GM12878 (cell line): ENCODE data around the gene MYH9. TPM values are rescaled to one million over a fixed set of nuclear protein-coding genes. Genes with fewer than 3 reads are reported as not detected.

ENCODE experiments used
- ATAC-seq: fragments of 200-7000 bp; cut with Tn5 transposase; 3 replicates; pipeline ENCODE4 v1.9.1; 2020; ENCODE audit warnings: mild to moderate bottlenecking, moderate library complexity
- BruUV-seq: library from RNA; stranded (reverse); fragments of 400-500 nt; replicated peaks from 2 replicates; lab custom pipeline; 2021; lab: Mats Ljungman, UMichigan
- CTCF ChIA-PET: fragments of 300-600 bp; sonication (Branson Sonifier 250); formaldehyde crosslinking; extraction: SDS; loops from one replicate; lab custom pipeline; 2021; ENCODE audit warnings: inconsistent platforms; lab: Yijun Ruan, JAX
- POLR2A ChIA-PET: fragments of 350-600 bp; formaldehyde crosslinking; extraction: SDS; loops from one replicate; lab custom pipeline; 2021; ENCODE audit warnings: inconsistent platforms; lab: Charles Lee
- RAD21 ChIA-PET: fragments of 300-600 bp; sonication (Branson Sonifier 250); formaldehyde crosslinking; loops from one replicate; lab custom pipeline; 2023; ENCODE audit warnings: antibody characterized with exemption; ENCODE audit not compliant: unreplicated experiment; lab: Charles Lee
- SMC1A ChIA-PET: fragments of 300-600 bp; sonication (Branson Sonifier 250); formaldehyde crosslinking; loops from one replicate; lab custom pipeline; 2023; ENCODE audit not compliant: unreplicated experiment, uncharacterized antibody; lab: Charles Lee
- DNase-seq: peaks from one replicate; pipeline ENCODE4 v3.0.0-alpha.2; 2011; ENCODE audit warnings: low read depth, low spot score
- FAIRE-seq: peaks from 3 replicates; lab custom pipeline; 2011; peaks lifted over from hg19 to GRCh38; lab: Jason Lieb, UNC
- H2AFZ ChIP-seq: 2 replicates; pipeline ENCODE4 v1.6.0; 2011; ENCODE audit warnings: low read depth, low read length, control low read depth; ENCODE audit not compliant: control insufficient read depth
- H3K27ac ChIP-seq: 2 replicates; pipeline ENCODE4 v1.5.1; 2011; ENCODE audit warnings: control low read depth; ENCODE audit not compliant: control insufficient read depth, insufficient read depth
- H3K27me3 ChIP-seq, 2 experiments: replicated peaks in 1 of 2; 2 replicates each; pipeline versions ENCODE4 v1.6.0 to v1.6.1; 2011; ENCODE audit warnings: low read length in 1 of 2; ENCODE audit not compliant: control insufficient read depth in 2 of 2, insufficient read depth in 2 of 2
- H3K36me3 ChIP-seq, 2 experiments: 2 replicates each; pipeline ENCODE4 v1.5.1; 2011; ENCODE audit warnings: low read length in 1 of 2; ENCODE audit not compliant: control insufficient read depth in 2 of 2, insufficient read depth in 2 of 2
- H3K4me1 ChIP-seq: 2 replicates; pipeline ENCODE4 v1.6.1; 2011; ENCODE audit warnings: mild to moderate bottlenecking, low read length, moderate library complexity, mixed read lengths; ENCODE audit not compliant: control insufficient read depth, insufficient read depth
- H3K4me2 ChIP-seq: 2 replicates; pipeline ENCODE4 v1.6.0; 2011; ENCODE audit warnings: control low read depth; ENCODE audit not compliant: control insufficient read depth, insufficient read depth
- H3K4me3 ChIP-seq: fragments of 200-600 bp; sonication (generic); 2 replicates; pipeline ENCODE4 v1.5.1; 2016
- H3K79me2 ChIP-seq: 2 replicates; pipeline ENCODE4 v1.6.0; 2011; ENCODE audit warnings: low read length; ENCODE audit not compliant: control insufficient read depth, insufficient read depth
- H3K9ac ChIP-seq: 2 replicates; pipeline ENCODE4 v1.8.0; 2011; ENCODE audit warnings: low read length, control low read depth, mixed read lengths; ENCODE audit not compliant: control insufficient read depth, insufficient read depth
- H3K9me3 ChIP-seq: replicated peaks from 3 replicates; pipeline ENCODE4 v1.5.1; 2011; ENCODE audit warnings: mild to moderate bottlenecking, low read length; ENCODE audit not compliant: control insufficient read depth, insufficient read depth
- H4K20me1 ChIP-seq: 2 replicates; pipeline ENCODE4 v1.6.0; 2011; ENCODE audit not compliant: control insufficient read depth, insufficient read depth
- POLR2AphosphoS5 ChIP-seq: IDR thresholded peaks from 2 replicates; pipeline ENCODE4 v1.6.1; 2011; ENCODE audit warnings: mild to moderate bottlenecking, low read length, inconsistent platforms
- RELB ChIP-seq: fragments of 450-650 bp; IDR thresholded peaks from 2 replicates; pipeline ENCODE4 v1.6.1; 2017; ENCODE audit warnings: low read depth, mild to moderate bottlenecking, moderate library complexity
- WGBS: methylation state at CpG from one replicate; pipeline ENCODE4 v1.1.6; 2016; ENCODE audit warnings: low lambda C conversion rate; ENCODE audit not compliant: insufficient replicate concordance, insufficient coverage; ENCODE audit errors: missing lambda C conversion rate; 5-methylcytosine and 5-hydroxymethylcytosine counted together
- in situ Hi-C: fragments of 300-500 bp; cut with MboI; formaldehyde crosslinking; loops from 9 replicates; pipeline ENCODE4 v1.14.3; 2018; ENCODE audit warnings: mixed read lengths
- intact Hi-C: fragments of 100-400 bp; cut with micrococcal nuclease; formaldehyde crosslinking; loops from one replicate; pipeline ENCODE4 v1.14.2; 2022; ENCODE audit not compliant: unreplicated experiment
- polyA plus RNA-seq, 11 experiments: library from polyadenylated mRNA; depleted of rRNA in 4 of 11; unstranded in 6 of 11; stranded (reverse) in 5 of 11; fragments of >200 nt; fragmentation: Nextera tagmentation in 4 of 11; fragmentation: Illumina TruSeq in 1 of 11; extraction: Ambion mirVana in 4 of 11; extraction: Trizol in 1 of 11; gene quantifications; 1 replicate in 1 of 11; 2 replicates in 10 of 11; pipeline versions ENCODE4 v1.2.1 to v1.2.3, GENCODE V29; 2011 to 2016; ENCODE audit warnings: inconsistent platforms in 2 of 11, missing spikeins in 2 of 11, low read depth in 1 of 11
- total RNA-seq, 4 experiments: library from RNA; depleted of rRNA in 3 of 4; stranded (reverse); fragments of >200 nt in 3 of 4; fragmentation: Illumina TruSeq in 1 of 4; extraction: Trizol in 1 of 4; gene quantifications; 2 replicates each; pipeline versions ENCODE4 v1.2.1 to v1.2.3, GENCODE V29; 2013 to 2021

Gene MYH9
- total and polyA plus RNA-seq, 10 of the 15 experiments (the other 5 are each of a cell fraction or from before 2014, with no cell fraction given): 5.1 to 525 (median 145) TPM

GRCh38 chr22:36351921-36352802 is 35.6 kb downstream of the MYH9 start:
- FAIRE-seq (no peak), ATAC-seq (no peak), DNase-seq (no peak)
- TF ChIP-seq POLR2AphosphoS5 (0 out of 2 replicates have a peak, but pooled peaks have one; percentile 11), RELB (no peak)
- Histone ChIP-seq H3K4me2 (no peak overlapping the region), H3K9me3 (no peaks in the 10 kb centered on the region), H3K79me2 (peaks cover 84% of the 10 kb centered on the region), H3K27ac (no peak overlapping the region), H3K9ac (no peak overlapping the region), H2AFZ (no peak overlapping the region), H3K36me3 (peaks cover 16 to 17% of the 10 kb centered on the region in 2 experiments), H4K20me1 (peaks cover 9% of the 10 kb centered on the region), H3K4me1 (peaks cover 23% of the 10 kb centered on the region), H3K27me3 (no peaks in the 10 kb centered on the region), H3K4me3 (no peak overlapping the region)
- SMC1A ChIA-PET: no interaction called here
- RAD21 ChIA-PET: no interaction called here
- WGBS: 83% methylated on average over 22 of the region's 22 CpGs
- in situ Hi-C loops: no loop called here
- CTCF ChIA-PET: no interaction called here
- POLR2A ChIA-PET: no interaction called here
- no TSS peak for BruUV-seq
- intact Hi-C loops: no loop called here
